HS-27A (cell line): Measurements from ENCODE around the gene TMEM269.
"Not testable (repeated sequence)": the region's sequence is repeated elsewhere in the genome, so short reads cannot be mapped to it uniquely, and the experiment has no call there.

Experiments
- DNase-seq: peaks from one replicate; pipeline ENCODE4 v3.0.0-alpha.2; 2012; ENCODE audit warnings: low read depth, missing footprints

Gene TMEM269

DNA sequence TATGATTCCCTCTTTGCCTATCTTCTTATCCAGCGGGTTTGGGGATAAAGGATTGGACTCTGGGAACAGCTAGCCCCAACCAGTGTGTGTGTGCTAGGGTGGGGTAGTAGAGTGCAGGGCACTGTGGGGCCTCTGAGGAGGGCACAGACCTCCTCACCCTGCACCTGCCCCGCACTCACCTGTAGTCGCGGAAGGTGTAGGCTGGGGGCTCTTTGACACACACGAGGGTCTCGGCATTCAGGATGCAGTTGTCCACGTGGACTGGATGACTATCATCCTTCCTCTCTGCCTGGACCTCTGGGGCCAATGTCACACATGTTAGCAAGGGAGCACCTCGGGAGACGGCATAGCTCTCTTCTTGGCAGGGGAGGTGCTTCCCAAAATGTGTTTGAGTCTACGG is 36.8 kb upstream of the TMEM269 start:
- DNase-seq, result no peak

- no peak for DNase-seq
These were observed 36.1 kb upstream of the TMEM269 start for GRCh38 chr1:42748461-42749410.

DNA sequence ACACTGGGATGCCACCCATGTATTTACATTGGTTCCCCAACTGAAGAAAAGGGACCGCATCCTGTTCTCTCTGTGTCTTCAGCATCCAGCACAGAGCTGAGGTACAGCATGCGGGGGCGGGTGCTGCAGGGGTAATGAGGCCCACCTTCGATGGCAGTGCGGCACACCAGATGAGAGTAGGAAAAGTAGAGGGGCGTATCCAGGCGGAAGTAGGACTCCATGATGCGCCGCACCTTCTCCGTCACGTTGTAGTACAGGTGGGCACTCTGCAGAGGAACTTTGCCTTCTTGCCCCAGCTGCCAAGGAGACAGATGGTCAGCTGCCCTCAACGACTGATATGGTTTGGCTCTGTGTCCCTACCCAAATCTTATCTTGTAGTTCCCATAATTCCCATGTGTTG is 34.8 kb upstream of the TMEM269 start:
- DNase-seq, result no peak

DNA sequence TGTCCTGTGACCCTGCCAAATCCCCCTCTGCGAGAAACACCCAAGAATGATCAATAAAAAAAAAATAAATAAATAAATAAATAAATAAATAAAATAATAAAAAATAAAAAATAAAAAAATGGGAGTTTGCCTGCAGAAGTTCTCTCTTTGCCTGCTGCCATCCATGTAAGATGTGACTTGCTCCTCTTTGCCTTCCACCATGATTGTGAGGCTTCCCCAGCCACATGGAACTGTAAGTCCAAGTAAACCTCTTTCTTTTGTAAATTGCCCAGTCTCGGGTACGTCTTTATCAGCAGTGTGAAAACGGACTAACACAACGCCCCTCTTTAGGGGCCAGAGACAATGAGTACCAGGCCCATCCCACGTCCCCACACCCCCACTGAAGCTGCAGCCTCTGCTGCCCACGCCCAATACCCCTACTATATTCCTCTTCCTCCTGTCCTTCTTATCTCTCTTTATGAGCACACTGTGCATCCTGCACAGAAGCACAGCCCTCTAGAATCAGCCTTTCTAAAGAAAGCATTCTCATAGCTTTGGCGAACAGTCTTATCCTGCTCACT is 33.2 kb upstream of the TMEM269 start:
- DNase-seq, result not testable (repeated sequence)

DNA sequence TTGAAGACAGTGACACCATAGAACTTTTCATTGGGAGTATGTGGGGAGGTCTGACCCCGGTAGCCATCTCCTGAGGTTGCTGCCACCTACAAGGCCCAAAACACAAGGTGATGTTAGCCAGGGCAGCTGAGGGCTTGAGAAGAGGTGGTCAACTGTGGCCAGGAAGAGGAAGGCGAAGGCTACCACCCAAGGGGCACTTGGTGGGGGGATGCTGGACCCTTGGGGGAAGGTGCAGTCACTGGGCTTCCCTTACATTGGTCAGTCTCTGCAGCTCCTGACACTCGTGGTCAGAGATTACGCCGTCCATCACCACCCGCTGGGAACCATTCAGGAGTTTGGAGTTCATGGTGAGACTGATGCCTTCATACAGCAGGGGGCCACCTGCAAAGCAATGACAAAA is 32.5 kb upstream of the TMEM269 start:
- DNase-seq, result no peak

DNA sequence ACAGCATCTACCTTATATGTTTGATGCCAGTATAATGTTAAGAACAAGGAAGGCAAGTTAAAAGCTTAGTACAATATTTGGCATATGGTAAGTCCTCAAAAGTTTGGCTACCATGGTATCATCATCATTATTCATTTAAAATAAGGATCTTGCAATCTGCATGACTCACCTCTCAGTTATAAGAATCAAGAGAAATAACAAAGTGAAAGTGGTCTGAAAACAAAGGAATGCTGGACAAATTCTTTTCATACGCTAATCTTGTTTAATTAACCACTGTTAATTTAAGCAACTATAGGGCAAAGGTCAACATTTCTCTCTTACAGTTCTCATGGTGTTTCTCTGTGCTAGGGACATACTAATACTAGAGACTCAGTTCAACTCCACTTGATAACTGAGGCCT is 31.7 kb upstream of the TMEM269 start:
- no peak for DNase-seq

DNA sequence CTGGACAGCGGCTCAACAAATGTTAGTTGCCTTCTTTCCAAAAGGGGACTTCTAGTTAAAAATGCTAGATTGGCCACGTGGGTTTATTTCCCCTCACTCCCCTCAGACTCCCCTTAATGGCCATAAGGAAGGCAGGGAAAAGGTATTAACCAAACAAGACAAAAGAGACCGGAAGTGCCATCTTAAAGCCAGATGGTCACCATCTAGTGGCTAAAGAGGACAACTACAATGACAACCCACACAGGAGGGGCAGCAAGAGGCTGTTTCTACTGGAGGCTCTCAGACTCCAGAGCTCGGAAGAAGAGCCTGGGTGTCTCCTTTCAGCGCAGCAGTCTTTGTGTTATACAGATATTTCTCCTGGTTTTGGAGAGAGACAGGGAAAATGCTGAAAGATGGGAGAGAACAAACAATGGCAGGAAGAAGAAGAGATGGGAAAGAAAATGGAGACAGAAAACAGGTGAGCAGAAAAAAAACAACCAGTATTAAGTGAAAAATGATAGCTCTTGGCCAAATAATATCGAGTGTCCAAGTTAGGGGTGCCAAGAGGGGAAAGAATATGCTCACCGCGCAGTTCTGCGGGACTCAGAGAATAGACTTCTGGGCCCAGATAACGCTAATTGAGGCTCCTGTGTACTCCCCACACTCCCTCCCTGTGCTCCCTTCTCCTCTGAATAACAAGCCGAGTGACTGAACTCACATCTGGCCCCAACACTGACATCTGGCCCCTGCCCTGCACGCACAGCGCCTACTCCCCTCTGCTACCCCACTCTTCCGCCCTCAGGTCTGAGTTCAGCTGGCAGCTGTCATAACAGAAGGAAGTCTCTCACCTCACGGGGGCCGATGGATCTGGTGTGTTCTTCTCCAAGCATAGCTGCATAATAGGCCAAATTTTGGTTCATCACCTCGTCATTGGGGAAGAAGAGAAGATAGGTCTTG is 27.6 kb upstream of the TMEM269 start:
- DNase-seq, result peak; percentile 14

- DNase-seq, result no peak
These were observed 26.9 kb upstream of the TMEM269 start for GRCh38 chr1:42757892-42758275.

DNA sequence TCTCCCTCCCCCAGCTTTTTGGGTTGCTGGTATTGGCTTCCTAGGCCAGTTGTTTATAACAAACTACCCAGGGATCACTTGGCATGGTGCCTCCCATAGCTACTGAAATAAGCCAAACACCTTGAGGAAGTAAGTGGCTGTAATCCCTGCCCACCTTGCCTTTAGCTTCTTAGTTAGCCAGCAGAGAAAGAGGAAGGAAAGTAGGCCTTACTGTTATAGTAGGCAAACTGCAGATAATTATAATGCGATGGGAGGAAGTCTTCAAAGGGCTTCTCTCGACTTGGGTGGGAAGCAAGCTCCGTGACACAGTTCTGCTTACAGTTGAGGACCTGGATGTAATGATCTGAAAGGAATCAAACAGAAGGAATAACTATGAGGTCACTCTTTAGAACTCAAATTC is 26.1 kb upstream of the TMEM269 start:
- DNase-seq, result no peak

- no peak for DNase-seq
These were observed 25.7 kb upstream of the TMEM269 start for GRCh38 chr1:42759114-42759513.

GRCh38 chr1:42761567-42761966 is 23.2 kb upstream of the TMEM269 start:
- DNase-seq, result no peak

- no peak for DNase-seq
These were observed 22.5 kb upstream of the TMEM269 start for GRCh38 chr1:42762269-42762668.

DNA sequence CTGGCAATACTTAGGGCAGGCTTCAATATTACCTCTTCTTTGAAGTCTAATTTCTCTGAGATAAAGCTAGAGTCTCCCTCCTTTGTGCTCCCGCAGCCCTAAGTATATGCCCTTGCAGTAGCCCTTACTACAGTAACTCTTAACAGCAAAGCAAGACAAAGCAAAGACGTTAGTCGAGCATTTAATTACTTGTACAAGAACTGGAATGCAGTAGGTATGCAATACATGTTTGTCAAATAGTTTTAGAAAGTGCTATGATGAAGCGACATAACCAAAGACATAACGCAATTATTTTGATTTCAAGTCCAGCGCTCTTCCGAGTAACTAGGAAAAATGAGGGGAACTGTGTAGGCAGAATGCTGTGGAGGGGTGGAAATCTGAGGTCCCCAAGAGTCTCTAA is 19.5 kb upstream of the TMEM269 start:
- no peak for DNase-seq

DNA sequence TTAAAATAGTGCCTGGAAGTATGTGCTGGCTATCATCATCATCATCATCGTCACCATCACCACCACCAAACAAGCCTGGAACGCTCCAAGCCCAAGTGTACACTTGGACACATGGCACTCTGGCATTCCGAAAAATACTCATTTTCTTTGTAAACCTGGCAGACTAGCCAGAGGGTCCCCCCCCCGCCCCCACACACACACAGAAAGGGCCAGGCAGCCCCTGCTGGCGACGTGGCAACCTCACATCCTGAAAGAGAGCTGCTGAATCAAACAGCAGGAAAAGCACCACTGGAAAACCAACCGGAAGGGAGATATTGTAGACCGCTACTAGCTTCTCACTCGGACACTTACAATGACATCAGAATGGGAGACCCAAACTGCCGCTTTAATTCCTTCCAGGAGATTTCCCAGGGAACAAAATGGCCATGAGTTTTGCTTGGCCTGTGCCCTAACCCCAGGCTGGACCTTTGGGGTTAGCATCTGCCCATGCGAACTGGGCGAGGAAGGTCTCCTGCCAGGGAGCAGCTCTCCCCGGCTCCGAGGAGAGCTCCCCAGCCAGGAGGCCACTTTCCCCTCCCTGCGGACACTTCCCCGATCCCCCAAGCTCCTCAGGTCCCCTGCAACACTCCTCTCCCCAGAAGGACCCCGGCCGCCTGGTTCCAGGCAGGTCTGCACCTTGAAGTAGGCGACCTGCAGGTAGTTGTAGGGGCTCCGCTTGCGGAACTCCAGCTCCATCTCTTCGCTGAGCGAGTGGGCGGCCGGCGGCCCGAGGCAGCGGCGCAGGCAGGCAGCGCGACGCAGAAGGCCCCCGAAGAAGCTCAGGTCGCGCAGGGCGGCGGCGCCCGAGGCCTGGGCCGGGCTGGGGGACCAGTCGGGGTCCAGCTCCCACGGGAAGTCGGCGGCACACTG is 18.7 kb upstream of the TMEM269 start:
- DNase-seq, result peak; percentile 72

GRCh38 chr1:42766741-42767509 is 17.9 kb upstream of the TMEM269 start, which contains the start of the genes C1orf50 and P3H1:
TSS of gene C1orf50 (plus strand) at chr1:42767249. CDS start at chr1:42767312, 63 bp downstream.
TSS of gene P3H1 (minus strand) at chr1:42767028. CDS start at chr1:42766971, 57 bp downstream.
- peak; percentile 97 for DNase-seq

DNA sequence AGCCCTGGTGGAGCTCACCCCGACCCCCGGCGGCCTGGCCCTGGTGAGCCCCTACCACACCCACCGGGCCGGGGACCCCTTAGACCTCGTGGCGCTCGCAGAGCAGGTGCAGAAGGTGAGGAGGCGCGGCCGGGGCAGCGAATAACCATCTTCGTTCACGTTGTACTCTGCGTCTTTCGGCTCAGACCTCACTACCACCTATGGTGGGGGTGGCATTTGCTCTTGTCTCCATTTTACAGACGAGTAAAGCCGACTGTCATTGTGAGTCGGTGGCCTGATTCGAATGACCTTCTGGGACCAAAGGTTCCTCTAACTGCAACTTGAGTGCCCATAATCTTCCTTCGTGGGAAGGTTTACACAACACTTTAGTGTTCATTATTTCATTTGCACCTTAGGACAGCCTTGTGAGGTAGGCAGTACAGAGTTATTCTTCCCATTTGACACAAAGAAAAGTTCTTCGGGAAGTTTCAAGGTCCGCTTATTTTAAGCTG is 17.2 kb upstream of the TMEM269 start:
- no peak for DNase-seq

DNA sequence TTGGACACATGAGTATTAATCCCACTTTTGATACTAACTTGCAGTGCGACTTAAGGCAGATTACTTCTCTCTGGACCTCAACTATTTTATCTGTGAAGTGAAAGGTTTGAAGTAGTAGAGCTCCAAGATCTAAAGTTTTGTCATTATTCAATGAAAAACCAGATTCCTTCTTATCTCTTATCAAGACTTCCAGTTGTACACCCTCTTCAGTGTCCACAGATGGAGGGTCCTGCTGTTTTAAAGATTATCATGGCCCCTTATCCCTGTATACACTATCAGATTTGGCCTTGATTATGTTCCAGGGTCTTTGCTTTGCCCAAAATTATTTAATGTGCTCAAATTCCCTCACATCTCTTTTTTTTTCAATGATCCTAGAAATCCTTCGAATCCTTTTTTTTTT is 16.6 kb upstream of the TMEM269 start:
- no peak for DNase-seq

- DNase-seq, result no peak
These were observed 15.0 kb upstream of the TMEM269 start for GRCh38 chr1:42769811-42770210.

- DNase-seq, result no peak
These were observed 11.4 kb upstream of the TMEM269 start for GRCh38 chr1:42773420-42773819.

GRCh38 chr1:42774928-42775526 is 9.8 kb upstream of the TMEM269 start:
- DNase-seq, result no peak
